ENCODE data around the gene ADGRF3. TPM values are rescaled to one million over a fixed set of nuclear protein-coding genes. Genes with fewer than 3 reads are reported as not detected.
"Not testable (repeated sequence)": the region's sequence is repeated elsewhere in the genome, so short reads cannot be mapped to it uniquely, and the experiment has no call there.

The ADGRF3 gene
- total RNA-seq, 2 experiments from 2014 or later, result 2.7 to 3.0 TPM

DNA sequence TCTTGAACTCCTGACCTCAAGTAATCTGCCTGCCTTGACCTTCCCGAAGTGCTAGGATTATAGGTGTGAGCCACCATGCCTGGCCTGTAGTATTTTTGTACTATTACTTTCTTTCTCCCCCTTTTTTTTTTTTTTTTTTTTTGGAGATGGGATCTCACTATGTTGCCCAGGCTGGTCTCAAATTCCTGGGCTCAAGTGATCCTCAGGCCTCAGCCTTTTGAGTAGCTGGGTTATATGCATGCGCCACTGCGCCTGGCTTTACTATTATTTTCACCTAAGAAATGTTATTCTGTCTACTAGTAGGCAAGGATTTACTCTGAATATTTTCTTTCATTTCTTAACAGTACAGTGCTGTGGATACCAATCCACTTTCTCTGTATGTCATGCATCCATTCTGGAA is 17.4 kb upstream of the ADGRF3 start:
- intact Hi-C loops (cut with micrococcal nuclease), result no loop called here
- Mint-ChIP-seq H3K36me3 (ENCODE audit: low read depth) (peaks cover 10% of the 10 kb centered on the region), H3K27ac (no peak overlapping the region), H3K4me1 (ENCODE audit: low read depth) (peaks cover 25% of the 10 kb centered on the region), H3K9me3 (no peaks in the 10 kb centered on the region), H3K27me3 (ENCODE audit: low read depth) (no peaks in the 10 kb centered on the region), H3K4me3 (no peak overlapping the region)
- CTCF ChIA-PET, result no interaction called here
- DNase-seq, result no peak

DNA sequence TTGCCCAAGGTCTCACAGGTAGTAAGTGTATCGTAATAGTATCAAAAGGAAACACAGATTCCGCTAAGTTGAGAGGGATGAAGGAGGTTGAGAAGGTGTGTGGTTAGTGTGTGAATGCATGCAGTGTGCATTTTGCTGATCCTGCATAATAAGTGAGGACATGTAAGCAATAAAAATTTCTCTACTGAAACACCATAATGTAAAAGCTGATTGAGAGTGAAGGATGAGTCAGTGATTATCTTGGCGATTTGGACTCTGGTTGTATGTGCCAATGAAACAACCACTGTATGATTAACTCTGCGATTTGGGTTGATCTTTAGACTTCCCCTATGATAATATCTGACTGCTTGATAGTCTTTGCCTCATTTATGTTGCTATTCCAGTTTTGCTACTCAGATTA is 16.7 kb upstream of the ADGRF3 start:
- Mint-ChIP-seq H3K36me3 (ENCODE audit: low read depth) (peaks cover 9% of the 10 kb centered on the region), H3K27ac (no peak overlapping the region), H3K4me3 (no peak overlapping the region), H3K4me1 (ENCODE audit: low read depth) (peaks cover 31% of the 10 kb centered on the region), H3K27me3 (ENCODE audit: low read depth) (no peaks in the 10 kb centered on the region), H3K9me3 (no peaks in the 10 kb centered on the region)
- no peak for DNase-seq
- CTCF ChIA-PET, result interaction anchor here (1.0 kb wide), 1 partner anchor 10 kb away, joined by 3 read pairs; no protein-coding TSS in a partner anchor
- intact Hi-C loops (cut with micrococcal nuclease), result no loop called here

DNA sequence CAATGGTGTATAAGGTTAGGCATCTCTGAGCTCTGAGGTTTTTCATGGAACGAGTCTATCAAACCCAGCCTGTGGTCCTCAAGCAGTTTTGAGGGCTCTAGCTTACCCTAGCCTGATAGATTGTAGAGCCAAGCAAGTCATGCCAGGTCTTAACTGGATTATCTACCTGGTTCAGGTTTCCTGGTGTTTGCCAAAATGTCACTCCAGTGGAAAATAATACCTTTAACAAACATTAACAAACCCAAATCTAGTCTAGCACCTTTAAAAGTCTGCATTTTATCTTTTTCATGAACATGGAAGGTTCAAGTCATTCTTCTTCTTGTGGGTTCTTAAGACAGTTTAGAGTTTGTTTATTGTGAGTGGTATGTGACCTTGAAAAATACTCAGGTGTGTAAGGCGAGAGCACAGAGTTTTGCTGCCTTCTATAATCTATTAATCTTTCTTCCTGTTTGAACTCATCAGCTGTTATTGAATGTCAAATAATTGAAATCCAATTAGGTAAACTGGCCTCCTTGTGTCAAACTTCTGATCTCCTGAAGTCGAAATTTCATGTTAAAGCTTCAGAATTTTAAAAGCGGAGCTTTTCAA is 13.4 kb upstream of the ADGRF3 start:
- CTCF ChIA-PET, result no interaction called here
- DNase-seq, result no peak
- intact Hi-C loops (cut with micrococcal nuclease), result loop anchor here (5.0 kb wide), 1 partner anchor 32 kb away; no protein-coding TSS in a partner anchor
- H3K9me3 Mint-ChIP-seq, result no peaks in the 10 kb centered on the region
- H3K4me3 Mint-ChIP-seq, result no peak overlapping the region
- H3K36me3 Mint-ChIP-seq (ENCODE audit: low read depth), result peaks cover 7% of the 10 kb centered on the region
- H3K27me3 Mint-ChIP-seq (ENCODE audit: low read depth), result no peaks in the 10 kb centered on the region
- H3K27ac Mint-ChIP-seq, result no peak overlapping the region
- peaks cover 52% of the 10 kb centered on the region for H3K4me1 Mint-ChIP-seq (ENCODE audit: low read depth)

DNA sequence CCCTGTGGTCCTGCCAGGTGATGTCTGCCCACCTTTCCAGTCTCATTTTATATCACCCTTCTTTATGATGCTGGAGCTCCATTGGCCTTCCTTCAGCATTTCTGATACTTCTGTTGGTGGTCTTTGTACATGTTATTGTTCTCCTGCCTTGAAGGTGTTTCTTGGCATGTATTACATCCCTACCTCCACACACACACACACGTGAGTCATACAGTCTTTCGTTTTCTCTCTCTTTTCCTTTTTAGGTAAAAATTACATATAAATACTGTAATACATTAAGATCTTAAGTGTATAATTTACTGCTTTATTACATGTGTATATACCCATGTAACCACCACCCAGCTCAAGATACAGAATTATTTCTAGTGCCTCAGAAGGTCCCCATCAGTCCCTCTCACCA is 10.2 kb upstream of the ADGRF3 start:
- H3K27me3 Mint-ChIP-seq (ENCODE audit: low read depth), result no peaks in the 10 kb centered on the region
- no peak overlapping the region for H3K27ac Mint-ChIP-seq
- peaks cover 59% of the 10 kb centered on the region for H3K4me1 Mint-ChIP-seq (ENCODE audit: low read depth)
- DNase-seq, result no peak
- H3K36me3 Mint-ChIP-seq (ENCODE audit: low read depth), result peaks cover 13% of the 10 kb centered on the region
- H3K9me3 Mint-ChIP-seq, result no peaks in the 10 kb centered on the region
- CTCF ChIA-PET, result interaction anchor here (0.7 to 1.3 kb wide), 2 partner anchors 11 to 569 kb away, joined by 3 read pairs; partner anchors contain the start of gene SELENOI
- intact Hi-C loops (cut with micrococcal nuclease), result loop anchor here (5.0 kb wide), 1 partner anchor 36 kb away; no protein-coding TSS in a partner anchor
- H3K4me3 Mint-ChIP-seq, result no peak overlapping the region

DNA sequence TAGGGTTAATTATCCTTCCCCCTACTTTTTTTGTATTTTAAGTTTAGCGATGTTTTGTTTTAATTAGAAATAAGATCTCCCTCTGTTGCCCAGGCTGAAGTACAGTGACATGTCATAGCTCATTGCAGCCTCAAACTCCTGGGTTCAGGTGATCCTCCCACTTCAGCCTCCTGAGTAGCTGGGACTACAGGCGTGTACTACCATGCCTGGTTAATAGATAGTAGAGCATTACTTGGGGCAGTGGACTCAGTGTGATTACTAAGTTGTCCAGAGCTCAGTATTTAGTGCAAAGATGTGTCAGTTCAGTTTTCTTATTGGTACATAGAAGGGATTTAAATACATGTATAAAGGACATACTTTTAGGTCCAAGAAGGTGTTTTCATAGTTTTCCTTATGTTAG is 9.5 kb upstream of the ADGRF3 start:
- Mint-ChIP-seq H3K36me3 (ENCODE audit: low read depth) (peaks cover 15% of the 10 kb centered on the region), H3K4me1 (ENCODE audit: low read depth) (peaks cover 62% of the 10 kb centered on the region), H3K9me3 (no peaks in the 10 kb centered on the region), H3K27ac (peak overlapping the region; percentile 19), H3K4me3 (no peak overlapping the region), H3K27me3 (ENCODE audit: low read depth) (no peaks in the 10 kb centered on the region)
- CTCF ChIA-PET, result interaction anchor here (1.3 kb wide), 1 partner anchor 10 kb away, joined by 3 read pairs; the partner anchor contains the start of gene SELENOI
- intact Hi-C loops (cut with micrococcal nuclease), result loop anchor here (5.0 kb wide), 1 partner anchor 36 kb away; no protein-coding TSS in a partner anchor
- DNase-seq, result no peak

DNA sequence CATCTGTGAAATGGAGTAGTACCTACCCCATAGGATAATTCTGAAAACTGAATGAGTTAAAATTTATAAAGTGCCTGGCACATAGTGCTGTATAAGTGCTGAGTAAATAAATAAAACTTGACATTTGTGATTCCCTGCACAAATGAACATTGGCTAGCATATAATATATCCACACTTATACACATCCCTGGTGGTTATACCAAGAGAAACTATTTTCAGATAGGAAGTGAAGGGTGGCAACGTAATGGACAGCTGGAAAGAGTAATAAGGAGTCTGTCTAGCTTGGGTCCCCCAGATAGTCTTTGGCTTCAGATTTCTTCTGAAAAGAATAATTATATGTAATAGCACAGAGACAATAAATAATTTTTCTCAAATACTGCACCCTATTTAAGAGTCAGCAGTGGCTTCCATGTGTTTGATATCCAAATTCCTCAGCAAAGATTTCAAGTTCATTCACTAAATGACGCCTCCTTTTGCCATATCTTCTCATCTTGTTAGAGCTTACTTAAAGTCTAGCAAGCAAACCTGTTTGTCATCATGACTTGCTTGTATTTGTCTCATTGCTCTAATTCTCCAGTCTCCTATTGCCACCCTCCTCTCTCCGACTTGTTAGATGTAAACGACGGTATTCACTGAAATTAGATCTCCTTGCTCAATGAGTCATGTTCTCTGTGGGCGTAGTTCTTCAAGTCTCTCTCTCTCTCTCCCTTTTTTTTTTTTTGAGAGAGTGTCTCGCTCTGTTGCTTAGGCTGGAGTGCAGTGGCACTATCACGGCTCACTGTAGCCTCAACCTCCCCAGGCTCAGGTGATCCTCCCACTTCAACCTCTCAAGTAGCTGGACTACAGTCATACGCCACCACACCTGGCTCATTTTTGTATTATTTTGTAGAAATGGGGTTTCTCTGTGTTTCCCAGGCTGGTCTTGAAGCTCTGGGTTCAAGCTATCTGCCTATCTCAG is 8.7 kb upstream of the ADGRF3 start:
- Mint-ChIP-seq H3K4me3 (no peak overlapping the region), H3K36me3 (ENCODE audit: low read depth) (peaks cover 16% of the 10 kb centered on the region), H3K9me3 (no peaks in the 10 kb centered on the region), H3K27ac (no peak overlapping the region), H3K4me1 (ENCODE audit: low read depth) (peaks cover 62% of the 10 kb centered on the region), H3K27me3 (ENCODE audit: low read depth) (no peaks in the 10 kb centered on the region)
- CTCF ChIA-PET, result interaction anchor here (1.3 kb wide), 1 partner anchor 10 kb away, joined by 3 read pairs; the partner anchor contains the start of gene SELENOI
- intact Hi-C loops (cut with micrococcal nuclease), result loop anchor here (5.0 kb wide), 1 partner anchor 37 kb away; no protein-coding TSS in a partner anchor
- DNase-seq, result no peak

DNA sequence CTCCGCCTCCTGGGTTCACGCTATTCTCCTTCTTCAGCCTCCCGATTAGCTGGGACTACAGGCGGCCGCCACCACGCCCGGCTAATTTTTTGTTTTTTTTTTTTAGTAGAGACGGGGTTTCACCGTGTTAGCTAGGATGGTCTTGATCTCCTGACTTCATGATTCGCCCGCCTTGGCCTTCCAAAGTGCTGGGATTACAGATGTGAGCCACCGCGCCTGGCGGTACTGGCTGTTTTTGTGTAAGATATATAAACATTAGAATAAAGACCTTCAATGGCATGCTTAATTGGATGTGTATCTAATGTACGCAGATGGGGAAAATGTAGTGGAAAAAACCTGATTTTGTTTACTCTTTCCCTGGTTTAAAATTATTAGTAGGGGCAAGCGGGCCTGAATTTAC is 7.9 kb upstream of the ADGRF3 start:
- H3K9me3 Mint-ChIP-seq; CTCF ChIA-PET; H3K27ac Mint-ChIP-seq; H3K4me3 Mint-ChIP-seq; H3K27me3 Mint-ChIP-seq (ENCODE audit: low read depth); DNase-seq; intact Hi-C loops (cut with micrococcal nuclease): not testable (repeated sequence)
- peaks cover 18% of the 10 kb centered on the region for H3K36me3 Mint-ChIP-seq (ENCODE audit: low read depth)
- peaks cover 61% of the 10 kb centered on the region for H3K4me1 Mint-ChIP-seq (ENCODE audit: low read depth)

DNA sequence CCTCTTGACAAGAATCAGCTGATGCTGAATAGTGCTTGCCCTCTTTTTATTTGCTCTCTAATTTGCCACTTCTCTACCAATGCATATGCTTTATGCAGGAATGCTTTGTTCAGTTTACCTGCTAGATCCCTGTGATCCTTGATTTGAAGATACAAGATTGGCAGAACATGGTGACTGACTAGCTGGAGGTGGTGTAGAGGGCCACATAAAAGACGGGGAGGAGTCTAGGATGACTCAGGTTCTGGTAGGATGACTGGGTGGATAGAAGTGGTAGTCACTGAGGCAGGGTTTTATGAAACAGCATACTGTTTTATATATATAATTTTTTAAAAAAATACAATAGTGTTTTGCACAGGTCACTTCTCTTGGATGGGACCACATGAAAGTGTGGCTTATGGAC is 6.3 kb upstream of the ADGRF3 start:
- CTCF ChIA-PET, result no interaction called here
- Mint-ChIP-seq H3K4me1 (ENCODE audit: low read depth) (peaks cover 57% of the 10 kb centered on the region), H3K9me3 (no peaks in the 10 kb centered on the region), H3K27ac (no peak overlapping the region), H3K36me3 (ENCODE audit: low read depth) (peaks cover 21% of the 10 kb centered on the region), H3K27me3 (ENCODE audit: low read depth) (no peaks in the 10 kb centered on the region), H3K4me3 (no peak overlapping the region)
- peak; percentile 63 for DNase-seq
- intact Hi-C loops (cut with micrococcal nuclease), result no loop called here

DNA sequence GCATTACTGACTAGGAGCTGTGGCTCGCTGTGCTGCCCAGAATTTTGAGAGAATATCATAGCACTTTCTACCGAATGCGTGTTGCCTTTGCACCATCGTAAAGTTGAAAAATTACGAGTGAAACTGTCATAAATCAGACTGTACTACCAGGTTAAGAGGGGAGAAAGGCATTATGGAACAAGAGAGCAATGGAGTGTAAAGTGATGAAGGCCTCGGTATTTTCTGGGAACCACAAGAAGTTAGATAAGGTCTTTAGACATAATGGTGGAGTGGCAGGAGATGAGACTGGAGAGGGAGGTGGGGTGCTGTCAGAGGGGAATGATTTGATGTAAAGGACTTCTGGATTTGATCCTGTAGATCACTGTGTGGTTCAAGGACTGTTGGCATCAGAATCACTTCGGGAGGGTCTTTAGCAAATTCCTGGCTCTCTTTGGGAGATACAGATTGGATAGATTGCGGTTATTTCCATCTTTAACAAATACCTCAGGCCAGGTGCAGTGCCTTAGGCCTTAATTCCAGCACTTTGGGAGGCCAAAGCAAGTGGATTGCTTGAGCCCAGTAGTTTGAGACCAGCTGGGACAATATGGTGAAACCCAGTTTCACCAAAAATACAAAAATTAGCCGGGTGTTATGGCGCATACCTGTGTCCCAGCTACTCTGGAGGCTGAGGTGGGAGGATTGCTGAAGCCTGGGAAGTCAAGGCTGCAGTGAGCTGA is 4.9 kb upstream of the ADGRF3 start:
- Mint-ChIP-seq H3K9me3 (no peaks in the 10 kb centered on the region), H3K36me3 (ENCODE audit: low read depth) (peaks cover 26% of the 10 kb centered on the region), H3K4me1 (ENCODE audit: low read depth) (peaks cover 55% of the 10 kb centered on the region), H3K27ac (no peak overlapping the region), H3K4me3 (no peak overlapping the region), H3K27me3 (ENCODE audit: low read depth) (no peaks in the 10 kb centered on the region)
- CTCF ChIA-PET, result no interaction called here
- intact Hi-C loops (cut with micrococcal nuclease), result no loop called here
- DNase-seq, result no peak

DNA sequence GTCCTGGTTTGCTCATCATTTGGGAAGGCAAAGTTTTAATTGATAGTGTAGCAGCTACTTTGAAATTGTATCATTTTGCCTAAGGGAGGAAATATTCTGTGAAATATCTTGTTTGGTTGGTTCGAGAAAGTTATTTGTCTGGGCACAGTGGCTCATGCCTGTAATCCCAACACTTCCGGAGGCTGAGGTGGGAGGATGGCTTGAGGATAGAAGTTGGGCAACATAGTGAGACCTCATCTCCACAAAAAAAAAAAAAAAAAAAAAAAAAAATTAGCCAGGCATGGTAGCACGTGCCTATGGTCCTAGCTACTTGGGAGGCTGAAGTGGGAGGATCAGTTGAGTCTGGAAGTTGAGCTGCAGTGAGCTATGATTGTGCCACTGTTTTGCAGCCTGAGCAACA is 3.1 kb upstream of the ADGRF3 start:
- Mint-ChIP-seq H3K27ac (no peak overlapping the region), H3K9me3 (no peaks in the 10 kb centered on the region), H3K36me3 (ENCODE audit: low read depth) (peaks cover 28% of the 10 kb centered on the region), H3K4me1 (ENCODE audit: low read depth) (peaks cover 41% of the 10 kb centered on the region), H3K27me3 (ENCODE audit: low read depth) (no peaks in the 10 kb centered on the region), H3K4me3 (no peak overlapping the region)
- no peak for DNase-seq
- CTCF ChIA-PET, result interaction anchor here (1.2 kb wide), 1 partner anchor 106 kb away, joined by 4 read pairs; no protein-coding TSS in a partner anchor
- intact Hi-C loops (cut with micrococcal nuclease), result loop anchor here (10.0 kb wide), 1 partner anchor 705 kb away; the partner anchor contains the start of gene AGBL5

DNA sequence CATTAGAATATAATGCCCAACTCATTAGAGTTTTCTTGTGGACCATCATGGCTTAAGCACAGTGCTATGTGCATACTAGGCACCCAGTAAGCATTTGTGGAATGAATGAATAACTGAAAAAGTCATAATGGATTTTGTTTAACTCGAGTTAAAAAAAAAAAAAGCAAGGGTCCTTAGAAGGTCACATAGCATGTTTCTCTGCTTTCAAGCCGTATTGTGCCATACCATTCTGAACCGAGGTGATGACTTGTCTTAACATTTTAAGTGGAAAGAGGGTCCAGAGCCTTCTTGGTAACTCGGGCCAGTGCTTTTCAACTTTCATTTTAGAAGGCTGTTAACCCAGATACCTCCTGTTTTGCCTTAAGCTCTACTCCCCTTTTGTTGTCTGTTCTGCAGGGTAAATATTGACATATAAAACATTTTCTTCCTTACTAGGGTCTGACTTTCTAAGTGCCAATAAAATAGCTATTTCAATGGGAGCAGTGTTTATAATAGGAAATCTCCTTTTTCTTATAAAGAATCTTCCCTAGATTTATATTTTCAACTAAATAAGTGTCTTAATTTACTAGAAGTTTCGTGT is 787 bp upstream of the ADGRF3 start:
- no peak for DNase-seq
- intact Hi-C loops (cut with micrococcal nuclease), result loop anchor here (2.0 to 10.0 kb wide), 4 partner anchors 49 to 707 kb away; partner anchors contain the start of genes AGBL5, ASXL2 and MAPRE3
- H3K36me3 Mint-ChIP-seq (ENCODE audit: low read depth), result peaks cover 21% of the 10 kb centered on the region
- no peaks in the 10 kb centered on the region for H3K27me3 Mint-ChIP-seq (ENCODE audit: low read depth)
- H3K4me1 Mint-ChIP-seq (ENCODE audit: low read depth), result peaks cover 37% of the 10 kb centered on the region
- CTCF ChIA-PET, result no interaction called here
- H3K27ac Mint-ChIP-seq, result peak overlapping the region; percentile 94
- H3K9me3 Mint-ChIP-seq, result no peaks in the 10 kb centered on the region
- peak overlapping the region; percentile 90 for H3K4me3 Mint-ChIP-seq

Data from activated naive CD4-positive, alpha-beta T cell treated with anti-CD3 and anti-CD28 coated beads for 36 hours (primary cell).